ENCODE measurements around the gene EFNA5.
A peak's percentile ranks its signal among the peaks of the same experiment; 100 is the strongest.

EFNA5 gene

GRCh38 chr5:107554776-107555424 lies 115.8 kb downstream of the EFNA5 start:
- DNase-seq, result no peak
- no peaks in the 10 kb centered on the region for H3K79me2 ChIP-seq (ENCODE audit: insufficient read depth, low read length)
- no peak overlapping the region for H3K9ac ChIP-seq (ENCODE audit: low read depth, low read length)

GRCh38 chr5:107553117-107553555 lies 117.6 kb downstream of the EFNA5 start:
- Histone ChIP-seq H3K9me3 (ENCODE audit: insufficient read depth, low read length, severe bottlenecking) (no peaks in the 10 kb centered on the region), H3K9ac (ENCODE audit: low read depth, low read length) (no peak overlapping the region), H3K4me2 (ENCODE audit: insufficient read depth, low read length) (no peak overlapping the region), H3K4me1 (ENCODE audit: insufficient read depth, low read length) (0 out of 2 replicates have a peak, but pooled peaks cover under 1% of the 10 kb centered on the region), H4K20me1 (ENCODE audit: insufficient read depth, low read length) (no peaks in the 10 kb centered on the region), H3K27ac (ENCODE audit: low read length) (no peak overlapping the region), H3K79me2 (ENCODE audit: insufficient read depth, low read length) (no peaks in the 10 kb centered on the region), H2AFZ (ENCODE audit: low read depth, low read length) (no peak overlapping the region), H3K27me3 (ENCODE audit: insufficient read depth, low read length, poor library complexity) (no peaks in the 10 kb centered on the region), H3K36me3 (ENCODE audit: insufficient read depth, low read length) (no peaks in the 10 kb centered on the region), H3K4me3 (ENCODE audit: low read depth in 1 of 2, low read length in 2 of 2) (no peak overlapping the region)
- ATAC-seq (ENCODE audit: insufficient read depth, low read depth) (no peak), DNase-seq (no peak)
- TF ChIP-seq EZH2 (IDR thresholded peaks at IDR 0.05; ENCODE audit: borderline replicate concordance, low read depth, low read length, severe bottlenecking), result no peak
- TF ChIP-seq CTCF (IDR thresholded peaks at IDR 0.05; ENCODE audit: borderline replicate concordance, extremely low read depth, low read length, poor library complexity, severe bottlenecking), result no peak

More at GRCh38 chr5:107554776-107555424, 115.8 kb downstream of the EFNA5 start:
- Histone ChIP-seq H3K4me2 (ENCODE audit: insufficient read depth, low read length) (no peak overlapping the region), H3K27me3 (ENCODE audit: insufficient read depth, low read length, poor library complexity) (no peaks in the 10 kb centered on the region), H3K27ac (ENCODE audit: low read length) (no peak overlapping the region), H2AFZ (ENCODE audit: low read depth, low read length) (no peak overlapping the region), H4K20me1 (ENCODE audit: insufficient read depth, low read length) (no peaks in the 10 kb centered on the region), H3K36me3 (ENCODE audit: insufficient read depth, low read length) (no peaks in the 10 kb centered on the region), H3K9me3 (ENCODE audit: insufficient read depth, low read length, severe bottlenecking) (no peaks in the 10 kb centered on the region), H3K4me3 (ENCODE audit: low read depth in 1 of 2, low read length in 2 of 2) (no peak overlapping the region), H3K4me1 (ENCODE audit: insufficient read depth, low read length) (no peaks in the 10 kb centered on the region)
- no peak for ATAC-seq (ENCODE audit: insufficient read depth, low read depth)
- TF ChIP-seq EZH2 (IDR thresholded peaks at IDR 0.05; ENCODE audit: borderline replicate concordance, low read depth, low read length, severe bottlenecking), result no peak

- no peaks in the 10 kb centered on the region for H3K36me3 ChIP-seq (ENCODE audit: insufficient read depth, low read length)
- H2AFZ ChIP-seq (ENCODE audit: low read depth, low read length), result no peak overlapping the region
- no peaks in the 10 kb centered on the region for H3K79me2 ChIP-seq (ENCODE audit: insufficient read depth, low read length)
- H3K4me2 ChIP-seq (ENCODE audit: insufficient read depth, low read length), result no peak overlapping the region
- no peak for TF ChIP-seq CTCF (IDR thresholded peaks at IDR 0.05; ENCODE audit: borderline replicate concordance, extremely low read depth, low read length, poor library complexity, severe bottlenecking)
- TF ChIP-seq EZH2 (IDR thresholded peaks at IDR 0.05; ENCODE audit: borderline replicate concordance, low read depth, low read length, severe bottlenecking), result no peak
- no peak overlapping the region for H3K27ac ChIP-seq (ENCODE audit: low read length)
- ATAC-seq (ENCODE audit: insufficient read depth, low read depth), result no peak
- H3K9ac ChIP-seq (ENCODE audit: low read depth, low read length), result no peak overlapping the region
- no peaks in the 10 kb centered on the region for H4K20me1 ChIP-seq (ENCODE audit: insufficient read depth, low read length)
- no peaks in the 10 kb centered on the region for H3K27me3 ChIP-seq (ENCODE audit: insufficient read depth, low read length, poor library complexity)
- DNase-seq, result no peak
- H3K4me3 ChIP-seq (ENCODE audit: low read depth in 1 of 2, low read length in 2 of 2), result no peak overlapping the region
- no peaks in the 10 kb centered on the region for H3K9me3 ChIP-seq (ENCODE audit: insufficient read depth, low read length, severe bottlenecking)
- H3K4me1 ChIP-seq (ENCODE audit: insufficient read depth, low read length), result peaks cover 14% of the 10 kb centered on the region
Observed at GRCh38 chr5:107551088-107551487, 119.6 kb downstream of the EFNA5 start.

GRCh38 chr5:107549567-107549966 lies 121.2 kb downstream of the EFNA5 start:
- DNase-seq, result no peak
- no peak overlapping the region for H3K4me2 ChIP-seq (ENCODE audit: insufficient read depth, low read length)
- no peaks in the 10 kb centered on the region for H3K9me3 ChIP-seq (ENCODE audit: insufficient read depth, low read length, severe bottlenecking)
- H3K27me3 ChIP-seq (ENCODE audit: insufficient read depth, low read length, poor library complexity), result no peaks in the 10 kb centered on the region
- peaks cover 14% of the 10 kb centered on the region for H3K4me1 ChIP-seq (ENCODE audit: insufficient read depth, low read length)
- no peak for ATAC-seq (ENCODE audit: insufficient read depth, low read depth)
- no peaks in the 10 kb centered on the region for H3K36me3 ChIP-seq (ENCODE audit: insufficient read depth, low read length)
- TF ChIP-seq EZH2 (IDR thresholded peaks at IDR 0.05; ENCODE audit: borderline replicate concordance, low read depth, low read length, severe bottlenecking) (no peak), CTCF (IDR thresholded peaks at IDR 0.05; ENCODE audit: borderline replicate concordance, extremely low read depth, low read length, poor library complexity, severe bottlenecking) (no peak)
- H4K20me1 ChIP-seq (ENCODE audit: insufficient read depth, low read length), result no peaks in the 10 kb centered on the region
- 0 out of 2 replicates have a peak overlapping the region, but pooled peaks have one; percentile 41 for H2AFZ ChIP-seq (ENCODE audit: low read depth, low read length)
- H3K27ac ChIP-seq (ENCODE audit: low read length), result no peak overlapping the region
- no peaks in the 10 kb centered on the region for H3K79me2 ChIP-seq (ENCODE audit: insufficient read depth, low read length)
- no peak overlapping the region for H3K9ac ChIP-seq (ENCODE audit: low read depth, low read length)
- H3K4me3 ChIP-seq (ENCODE audit: low read depth in 1 of 2, low read length in 2 of 2), result no peak overlapping the region

Data from DND-41 (cell line).